GM12801 (cell line): Measurements from ENCODE around the gene SLC43A3.

Experiments used
- TF ChIP-seq, protein P1 (sequence below): IDR thresholded peaks from one replicate; pipeline ENCODE4 v1.5.1; 2011; ENCODE audit warnings: control low read depth; ENCODE audit not compliant: insufficient read length; ENCODE audit errors: extremely low read depth

Gene SLC43A3

DNA sequence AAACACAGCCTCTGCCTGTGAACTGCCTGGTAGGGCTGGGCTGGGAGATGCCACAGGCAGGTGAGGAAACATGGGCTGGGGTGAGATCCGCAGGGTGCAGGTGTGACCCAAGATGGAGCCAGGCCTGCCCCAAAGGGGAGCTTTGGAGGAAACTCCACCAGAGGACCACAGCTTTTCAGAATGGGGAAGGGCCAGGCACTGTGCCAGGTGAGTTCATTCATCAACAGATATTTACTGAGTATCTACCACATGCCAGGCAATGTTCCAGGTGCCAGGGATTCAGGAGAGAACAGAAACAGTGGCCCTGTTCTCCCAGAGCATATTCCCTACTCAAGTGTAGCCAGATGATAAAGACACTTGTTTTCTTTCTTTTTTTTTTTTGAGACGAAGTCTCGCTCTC, 44.6 kb upstream of the SLC43A3 start:
- TF ChIP-seq, protein P1, sequence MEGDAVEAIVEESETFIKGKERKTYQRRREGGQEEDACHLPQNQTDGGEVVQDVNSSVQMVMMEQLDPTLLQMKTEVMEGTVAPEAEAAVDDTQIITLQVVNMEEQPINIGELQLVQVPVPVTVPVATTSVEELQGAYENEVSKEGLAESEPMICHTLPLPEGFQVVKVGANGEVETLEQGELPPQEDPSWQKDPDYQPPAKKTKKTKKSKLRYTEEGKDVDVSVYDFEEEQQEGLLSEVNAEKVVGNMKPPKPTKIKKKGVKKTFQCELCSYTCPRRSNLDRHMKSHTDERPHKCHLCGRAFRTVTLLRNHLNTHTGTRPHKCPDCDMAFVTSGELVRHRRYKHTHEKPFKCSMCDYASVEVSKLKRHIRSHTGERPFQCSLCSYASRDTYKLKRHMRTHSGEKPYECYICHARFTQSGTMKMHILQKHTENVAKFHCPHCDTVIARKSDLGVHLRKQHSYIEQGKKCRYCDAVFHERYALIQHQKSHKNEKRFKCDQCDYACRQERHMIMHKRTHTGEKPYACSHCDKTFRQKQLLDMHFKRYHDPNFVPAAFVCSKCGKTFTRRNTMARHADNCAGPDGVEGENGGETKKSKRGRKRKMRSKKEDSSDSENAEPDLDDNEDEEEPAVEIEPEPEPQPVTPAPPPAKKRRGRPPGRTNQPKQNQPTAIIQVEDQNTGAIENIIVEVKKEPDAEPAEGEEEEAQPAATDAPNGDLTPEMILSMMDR = no peak

DNA sequence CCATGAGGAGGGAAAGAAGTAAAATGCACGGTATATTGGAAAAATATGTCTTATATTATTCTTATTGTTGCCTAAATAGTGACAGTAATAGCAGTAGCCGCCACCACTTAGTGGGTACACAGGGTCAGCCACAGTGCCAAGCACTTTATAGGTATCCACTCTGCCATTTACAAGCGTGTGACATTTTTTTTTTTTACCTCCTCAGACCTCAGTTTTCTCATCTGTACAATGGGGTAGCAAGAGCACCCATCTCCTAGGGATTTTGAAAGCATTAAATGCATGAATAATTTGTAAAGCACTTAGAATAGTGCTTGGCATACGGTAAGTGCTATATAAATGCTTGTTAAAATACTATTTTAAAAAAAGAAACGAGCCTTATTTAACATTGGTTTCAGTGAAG, 42.3 kb upstream of the SLC43A3 start:
- TF ChIP-seq, protein P1 = no peak

DNA sequence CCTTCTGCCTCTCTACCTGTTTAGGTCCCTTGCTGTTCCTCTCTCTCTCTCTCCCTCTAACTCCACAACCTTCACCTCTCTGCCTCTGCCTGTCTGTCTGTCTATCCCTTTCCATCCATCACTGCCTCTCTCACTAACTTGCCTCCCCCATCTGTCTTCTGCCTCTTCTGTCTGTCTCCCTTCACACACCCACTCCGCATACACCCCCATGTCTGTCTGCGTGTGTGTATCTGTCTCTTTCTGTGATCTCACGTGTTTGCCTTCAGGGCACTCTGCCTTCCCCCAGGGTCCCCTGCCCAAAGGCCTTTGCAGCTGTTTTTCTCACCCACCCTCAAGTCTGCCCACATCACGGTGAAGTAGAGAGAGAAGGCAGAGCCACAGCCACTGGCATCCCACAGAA, 41.4 kb upstream of the SLC43A3 start:
- TF ChIP-seq, protein P1 = no peak

DNA sequence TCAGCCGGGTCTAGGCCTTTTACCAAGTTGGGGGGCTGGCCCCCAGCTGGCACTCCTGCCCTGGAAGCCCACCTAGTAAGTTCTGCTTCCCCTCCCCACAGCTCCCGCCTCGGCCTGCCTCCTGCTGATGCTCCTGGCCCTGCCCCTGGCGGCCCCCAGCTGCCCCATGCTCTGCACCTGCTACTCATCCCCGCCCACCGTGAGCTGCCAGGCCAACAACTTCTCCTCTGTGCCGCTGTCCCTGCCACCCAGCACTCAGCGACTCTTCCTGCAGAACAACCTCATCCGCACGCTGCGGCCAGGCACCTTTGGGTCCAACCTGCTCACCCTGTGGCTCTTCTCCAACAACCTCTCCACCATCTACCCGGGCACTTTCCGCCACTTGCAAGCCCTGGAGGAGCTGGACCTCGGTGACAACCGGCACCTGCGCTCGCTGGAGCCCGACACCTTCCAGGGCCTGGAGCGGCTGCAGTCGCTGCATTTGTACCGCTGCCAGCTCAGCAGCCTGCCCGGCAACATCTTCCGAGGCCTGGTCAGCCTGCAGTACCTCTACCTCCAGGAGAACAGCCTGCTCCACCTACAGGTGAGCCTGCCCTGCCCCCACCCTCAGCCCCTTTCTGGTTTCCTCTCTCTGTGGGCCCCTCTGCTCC, 40.7 kb upstream of the SLC43A3 start:
- TF ChIP-seq, protein P1 = no peak

DNA sequence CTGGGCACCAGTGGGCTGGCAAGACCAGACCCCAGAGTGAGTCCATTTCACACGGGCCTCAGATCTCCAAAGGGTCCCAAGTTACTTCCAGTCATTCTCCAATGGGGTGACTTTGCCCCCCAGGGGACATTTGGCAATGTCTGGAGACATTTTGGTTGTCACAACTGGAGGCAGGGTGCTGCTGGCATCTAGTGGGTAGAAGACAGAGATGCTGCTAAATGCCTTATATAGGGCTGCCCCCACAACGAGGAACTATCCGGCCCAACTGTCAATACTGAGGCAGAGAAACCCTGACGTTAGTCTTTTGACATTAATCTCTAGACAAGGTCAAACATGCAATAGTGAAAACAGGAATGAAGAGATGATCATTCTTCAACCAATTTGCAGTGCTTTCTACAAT, 39.8 kb upstream of the SLC43A3 start:
- TF ChIP-seq, protein P1 = no peak

DNA sequence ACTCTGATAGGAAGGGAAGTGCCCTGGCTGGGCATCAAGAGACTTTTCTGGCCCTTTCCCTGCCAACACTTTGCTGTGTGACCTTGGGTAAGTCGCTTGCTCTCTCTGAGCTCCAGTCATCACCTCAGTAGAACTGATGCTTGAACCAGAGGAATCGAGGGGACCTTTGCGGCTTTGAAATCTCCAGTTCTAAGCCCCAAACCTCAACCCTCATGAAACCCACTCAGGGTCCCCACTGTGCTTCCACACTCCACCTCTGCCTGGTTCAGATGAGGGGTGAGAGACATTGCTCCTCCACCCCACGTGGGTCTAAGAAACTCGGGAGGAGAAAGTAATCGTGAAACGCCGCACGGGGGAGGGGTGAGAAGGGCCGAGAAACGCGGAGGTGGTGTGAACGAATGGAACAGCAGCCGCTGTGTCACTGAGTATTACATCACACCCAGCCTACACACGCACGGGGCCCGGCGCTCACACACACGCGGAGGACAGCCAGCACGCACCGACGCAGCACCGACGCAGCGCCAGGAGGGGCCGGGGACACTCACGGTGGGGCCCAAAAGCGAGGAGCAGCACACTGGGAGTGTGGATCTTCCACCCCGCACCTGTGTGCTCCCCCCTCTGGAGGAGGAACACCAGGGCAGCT, 37.7 kb upstream of the SLC43A3 start:
- TF ChIP-seq, protein P1 = no peak

DNA sequence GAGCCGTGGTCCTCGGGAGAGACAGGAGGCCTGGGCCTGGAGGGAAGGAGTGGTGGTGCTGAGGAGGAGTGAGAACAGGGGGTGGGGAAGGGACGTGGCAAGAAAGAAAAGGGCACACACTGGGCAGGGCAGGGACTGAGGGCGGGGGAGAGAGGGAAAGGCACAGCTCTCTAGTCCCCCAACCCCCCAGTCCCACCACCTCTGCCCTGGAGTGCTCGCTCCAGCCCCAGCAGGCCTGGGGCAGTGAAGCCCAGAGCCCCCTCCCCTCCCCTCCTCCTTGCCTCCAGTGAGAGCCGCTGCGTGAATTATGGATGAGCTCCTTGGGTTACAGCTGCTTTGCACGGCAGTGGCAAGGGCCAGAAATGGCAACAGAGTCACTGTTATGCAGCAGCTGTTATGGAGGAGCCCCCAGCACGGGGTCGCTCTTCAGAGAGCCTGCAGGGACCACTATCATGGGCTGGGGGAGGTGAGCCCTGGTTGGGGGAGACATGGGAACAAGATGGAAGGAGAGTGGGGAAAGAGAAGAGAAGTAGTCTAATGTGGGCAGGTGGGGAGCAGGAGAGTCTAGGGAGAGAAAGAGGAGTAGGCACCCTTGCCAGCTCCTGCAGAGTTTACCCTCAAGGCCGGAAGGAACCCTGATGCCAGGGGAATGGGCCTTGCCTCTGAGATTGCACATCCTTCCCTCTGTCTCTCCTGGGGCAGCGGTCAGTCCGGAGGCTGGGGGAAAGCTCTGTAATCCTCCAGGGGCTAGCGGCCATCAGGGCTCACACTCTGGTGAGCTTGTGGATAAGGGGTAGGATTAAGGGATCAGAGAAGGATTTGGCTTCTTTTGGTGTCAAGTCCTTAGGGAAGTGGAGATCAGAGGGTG, 37.0 kb upstream of the SLC43A3 start:
- TF ChIP-seq, protein P1 = no peak
